Prostate gland (tissue), 2 donors: ENCODE measurements around the gene NBAS.

Experiments
- POLR2A ChIP-seq: fragments of 450-650 bp; IDR thresholded peaks from one replicate; pipeline ENCODE4 v1.6.1; 2016; ENCODE audit warnings: antibody characterized with exemption, mild to moderate bottlenecking
- POLR2AphosphoS5 ChIP-seq: sonication (generic); formaldehyde crosslinking; IDR thresholded peaks from one replicate; pipeline ENCODE4 v1.6.1; 2017; ENCODE audit warnings: antibody characterized with exemption
- TF ChIP-seq, protein P1 (sequence below), 4 experiments: fragments of 200-600 bp in 2 of 4; fragments of 450-650 bp in 2 of 4; sonication (generic) in 2 of 4; IDR thresholded peaks; 1 replicate in 3 of 4; 2 replicates in 1 of 4; pipeline ENCODE4 v1.5.1; 2016 to 2019; ENCODE audit warnings: antibody characterized with exemption in 4 of 4, mild to moderate bottlenecking in 2 of 4, moderate library complexity in 2 of 4

DNA sequence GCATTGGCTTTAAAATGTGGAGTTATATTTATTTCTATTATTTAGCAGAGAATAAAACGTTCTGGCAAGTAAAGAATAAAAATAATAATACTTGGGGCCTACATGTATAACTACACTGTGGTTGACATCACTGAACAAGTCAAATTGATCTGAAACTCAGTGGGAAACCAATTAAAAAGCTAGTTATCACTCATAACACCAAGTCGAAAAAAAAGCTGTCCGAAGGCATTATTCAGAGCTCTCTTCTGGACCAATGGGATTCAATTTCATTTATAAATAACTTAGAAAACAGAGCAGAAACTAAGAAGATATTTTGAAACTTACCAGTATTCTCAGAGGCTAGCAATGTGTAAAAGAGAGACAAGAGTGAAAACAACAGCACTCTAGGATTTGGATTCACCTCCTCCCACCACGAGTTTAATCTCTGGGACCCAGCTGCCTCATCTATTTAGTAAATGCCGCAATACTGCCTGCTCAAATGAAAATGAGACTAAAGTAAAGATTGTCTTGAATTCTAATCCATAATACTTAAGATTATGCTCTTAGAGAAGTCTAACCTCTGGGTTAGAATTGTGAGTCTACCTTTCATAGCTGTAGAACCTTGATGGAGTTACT, 128.4 kb downstream of the NBAS start:
- TF ChIP-seq, protein P1, sequence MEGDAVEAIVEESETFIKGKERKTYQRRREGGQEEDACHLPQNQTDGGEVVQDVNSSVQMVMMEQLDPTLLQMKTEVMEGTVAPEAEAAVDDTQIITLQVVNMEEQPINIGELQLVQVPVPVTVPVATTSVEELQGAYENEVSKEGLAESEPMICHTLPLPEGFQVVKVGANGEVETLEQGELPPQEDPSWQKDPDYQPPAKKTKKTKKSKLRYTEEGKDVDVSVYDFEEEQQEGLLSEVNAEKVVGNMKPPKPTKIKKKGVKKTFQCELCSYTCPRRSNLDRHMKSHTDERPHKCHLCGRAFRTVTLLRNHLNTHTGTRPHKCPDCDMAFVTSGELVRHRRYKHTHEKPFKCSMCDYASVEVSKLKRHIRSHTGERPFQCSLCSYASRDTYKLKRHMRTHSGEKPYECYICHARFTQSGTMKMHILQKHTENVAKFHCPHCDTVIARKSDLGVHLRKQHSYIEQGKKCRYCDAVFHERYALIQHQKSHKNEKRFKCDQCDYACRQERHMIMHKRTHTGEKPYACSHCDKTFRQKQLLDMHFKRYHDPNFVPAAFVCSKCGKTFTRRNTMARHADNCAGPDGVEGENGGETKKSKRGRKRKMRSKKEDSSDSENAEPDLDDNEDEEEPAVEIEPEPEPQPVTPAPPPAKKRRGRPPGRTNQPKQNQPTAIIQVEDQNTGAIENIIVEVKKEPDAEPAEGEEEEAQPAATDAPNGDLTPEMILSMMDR (IDR thresholded peaks at IDR 0.05) = no peak
- TF ChIP-seq POLR2AphosphoS5 = no peak
- TF ChIP-seq POLR2A = no peak
